OCI-LY1 (cell line): Measurements from ENCODE around the gene TIPIN.

Experiments
- EZH2 ChIP-seq: fragments of 200-600 bp; sonication (generic), shearing (Covaris generic); IDR thresholded peaks from 2 replicates; pipeline ENCODE4 v1.8.0; 2017; ENCODE audit warnings: borderline replicate concordance, mixed run types, mild to moderate bottlenecking, antibody characterized with exemption, low read length, moderate library complexity, mixed read lengths
- TF ChIP-seq, protein P1 (sequence below): fragments of 200-600 bp; sonication (generic), shearing (Covaris generic); IDR thresholded peaks from 2 replicates; pipeline ENCODE4 v1.5.1; 2017; ENCODE audit warnings: mild to moderate bottlenecking, antibody characterized with exemption, low read length, moderate library complexity, mixed read lengths

DNA sequence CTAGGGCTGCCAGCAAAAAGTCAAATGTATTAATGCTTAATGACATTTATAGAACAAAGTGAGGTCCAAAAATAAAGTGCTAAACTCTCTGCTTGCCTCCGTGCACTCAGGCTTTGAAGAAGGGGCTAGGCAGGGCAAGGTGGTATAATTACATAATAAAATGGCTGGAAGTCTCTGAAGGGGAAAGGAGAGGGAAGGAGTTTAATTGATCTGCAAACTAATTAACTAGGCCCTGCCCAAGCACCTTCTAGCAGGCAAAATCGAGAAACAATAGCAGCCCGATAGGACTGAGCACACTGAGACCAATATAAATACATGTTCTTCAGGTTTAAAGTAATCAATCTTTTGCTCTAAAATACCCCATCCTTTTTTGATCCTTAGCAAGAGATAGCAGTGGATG, 50.1 kb downstream of the TIPIN start:
- TF ChIP-seq, protein P1, sequence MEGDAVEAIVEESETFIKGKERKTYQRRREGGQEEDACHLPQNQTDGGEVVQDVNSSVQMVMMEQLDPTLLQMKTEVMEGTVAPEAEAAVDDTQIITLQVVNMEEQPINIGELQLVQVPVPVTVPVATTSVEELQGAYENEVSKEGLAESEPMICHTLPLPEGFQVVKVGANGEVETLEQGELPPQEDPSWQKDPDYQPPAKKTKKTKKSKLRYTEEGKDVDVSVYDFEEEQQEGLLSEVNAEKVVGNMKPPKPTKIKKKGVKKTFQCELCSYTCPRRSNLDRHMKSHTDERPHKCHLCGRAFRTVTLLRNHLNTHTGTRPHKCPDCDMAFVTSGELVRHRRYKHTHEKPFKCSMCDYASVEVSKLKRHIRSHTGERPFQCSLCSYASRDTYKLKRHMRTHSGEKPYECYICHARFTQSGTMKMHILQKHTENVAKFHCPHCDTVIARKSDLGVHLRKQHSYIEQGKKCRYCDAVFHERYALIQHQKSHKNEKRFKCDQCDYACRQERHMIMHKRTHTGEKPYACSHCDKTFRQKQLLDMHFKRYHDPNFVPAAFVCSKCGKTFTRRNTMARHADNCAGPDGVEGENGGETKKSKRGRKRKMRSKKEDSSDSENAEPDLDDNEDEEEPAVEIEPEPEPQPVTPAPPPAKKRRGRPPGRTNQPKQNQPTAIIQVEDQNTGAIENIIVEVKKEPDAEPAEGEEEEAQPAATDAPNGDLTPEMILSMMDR, result no peak
- TF ChIP-seq EZH2, result no peak
